HG02938 (cell line): ENCODE results near the gene PLD3.
"Not testable (repeated sequence)": the region's sequence is repeated elsewhere in the genome, so short reads cannot be mapped to it uniquely, and the experiment has no call there.

Experiments
- ATAC-seq: cut with Tn5 transposase; IDR thresholded peaks from one replicate; pipeline ENCODE4 v1.9.1; 2021; ENCODE audit warnings: mild to moderate bottlenecking, moderate library complexity; ENCODE audit not compliant: unreplicated experiment

PLD3 gene

DNA sequence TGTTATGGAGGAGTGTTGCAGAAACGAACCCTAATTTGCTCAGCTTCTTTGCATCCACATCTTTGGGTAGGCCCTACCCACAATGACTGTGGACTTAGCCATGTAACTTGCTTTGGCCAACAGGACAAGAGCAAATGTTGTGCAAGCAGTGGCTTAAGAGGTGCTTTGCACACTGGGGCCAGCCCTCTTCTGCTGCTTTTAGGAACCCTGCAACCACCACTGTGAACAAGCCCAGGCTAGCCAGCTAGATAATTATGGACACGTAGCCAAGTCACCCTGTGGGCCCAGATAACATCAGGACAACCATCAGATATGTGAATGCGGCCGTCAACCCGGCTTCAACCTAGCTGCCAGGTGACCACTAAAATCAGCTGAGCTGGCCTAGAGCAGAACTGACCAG is 17.4 kb upstream of the PLD3 start:
- no peak for ATAC-seq

DNA sequence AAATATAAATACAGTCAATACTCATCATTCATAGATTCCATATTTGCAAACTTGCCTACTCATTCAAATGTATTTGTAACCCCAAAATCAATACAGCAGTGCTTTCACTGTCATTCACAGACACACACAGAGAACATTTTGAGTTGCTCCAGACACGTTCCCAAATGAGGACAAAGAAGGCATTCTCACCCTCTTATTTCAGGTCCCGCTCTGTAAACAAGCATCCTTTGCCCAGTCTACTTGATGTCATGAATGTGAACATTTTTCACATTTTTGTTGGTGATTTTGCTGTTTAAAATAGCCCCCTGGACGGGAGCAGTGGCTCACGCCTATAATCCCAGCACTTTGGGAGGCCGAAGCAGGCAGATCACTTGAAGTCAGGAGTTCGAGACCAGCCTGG is 15.8 kb upstream of the PLD3 start:
- ATAC-seq, result no peak

DNA sequence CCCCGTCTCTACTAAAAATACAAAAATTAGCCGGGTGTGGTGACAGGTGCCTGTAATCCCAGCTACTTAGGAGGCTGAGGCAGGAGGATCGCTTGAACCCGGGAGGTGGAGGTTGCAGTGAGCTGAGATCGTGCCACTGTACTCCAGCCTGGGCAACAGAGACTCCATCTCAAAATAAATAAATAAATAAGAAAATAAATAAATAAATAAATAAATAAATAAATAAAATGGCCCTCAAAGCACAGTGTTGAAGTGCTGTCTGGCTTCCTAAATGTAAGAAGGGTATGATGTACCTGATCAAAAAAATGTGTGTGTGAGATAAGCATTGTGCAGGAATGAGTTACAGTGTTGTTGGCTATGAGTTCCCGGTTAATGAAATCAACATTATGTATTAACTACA is 15.4 kb upstream of the PLD3 start:
- not testable (repeated sequence) for ATAC-seq

DNA sequence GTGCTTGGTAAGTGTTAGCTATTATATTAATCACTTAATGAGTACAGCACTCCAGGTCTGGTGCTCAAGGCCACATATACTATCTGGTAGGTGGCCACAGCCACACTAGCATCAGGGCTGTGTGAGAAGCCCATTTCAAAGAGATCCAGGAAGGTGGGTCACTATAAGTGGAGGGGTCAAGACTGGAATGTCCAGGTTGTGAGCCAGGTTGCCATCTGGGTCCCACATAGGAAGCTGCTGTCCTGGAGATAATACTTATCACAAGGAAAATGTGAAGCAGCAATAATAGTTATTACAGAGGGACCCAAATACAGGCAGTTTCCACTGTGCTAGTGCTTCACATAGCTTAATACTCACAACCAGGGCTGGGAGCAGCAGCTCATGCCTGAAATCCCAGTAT is 13.4 kb upstream of the PLD3 start:
- ATAC-seq, result no peak

DNA sequence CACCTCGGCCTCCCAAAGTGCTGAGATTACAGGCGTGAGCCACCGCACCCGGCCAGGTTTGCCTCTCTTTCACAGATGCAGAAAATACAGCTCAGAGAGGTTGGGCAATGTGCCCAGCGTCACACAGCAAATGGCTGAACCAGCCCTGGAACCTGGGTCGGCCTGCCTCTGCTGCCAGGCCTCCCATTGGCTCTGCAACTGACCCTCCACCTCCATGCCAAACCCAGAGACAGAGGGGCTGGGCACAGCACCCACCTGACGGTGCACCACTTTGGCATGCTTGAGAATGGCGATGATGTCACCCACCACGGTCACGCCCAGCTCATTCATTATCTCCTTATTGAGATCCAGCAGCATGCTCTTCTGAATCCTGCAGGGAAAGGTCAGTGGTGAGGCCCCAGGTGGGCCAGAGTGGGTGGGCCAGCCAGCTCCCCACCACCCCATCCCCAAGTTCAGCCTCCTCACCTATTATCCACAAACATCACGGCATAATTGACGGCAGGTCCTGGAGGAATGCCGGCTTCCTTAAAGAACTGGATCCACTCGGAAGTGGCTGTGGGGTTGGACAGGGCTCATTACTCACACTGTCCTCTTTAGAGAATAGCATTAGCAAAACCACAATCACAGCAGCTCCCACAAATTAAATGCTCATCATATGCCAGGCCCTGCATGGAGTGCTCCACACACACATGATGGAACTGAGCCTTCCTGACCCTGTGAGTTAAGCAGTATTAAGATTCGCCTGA is 12.5 kb upstream of the PLD3 start:
- no peak for ATAC-seq

DNA sequence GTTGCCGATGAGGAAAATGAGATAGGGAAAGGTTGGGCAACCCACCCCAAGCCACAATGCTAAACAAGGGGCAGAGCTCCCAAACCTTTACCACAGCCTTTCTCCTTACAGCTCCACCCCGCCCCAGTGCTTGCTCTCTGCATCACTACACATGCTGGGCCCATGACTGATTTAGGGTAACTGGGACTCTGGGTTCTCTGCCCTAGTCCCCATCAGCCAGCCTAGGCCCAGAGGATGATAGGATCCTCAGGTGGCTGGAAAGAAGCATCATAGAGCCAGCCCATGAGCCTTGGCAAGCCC is 11.9 kb upstream of the PLD3 start:
- no peak for ATAC-seq

DNA sequence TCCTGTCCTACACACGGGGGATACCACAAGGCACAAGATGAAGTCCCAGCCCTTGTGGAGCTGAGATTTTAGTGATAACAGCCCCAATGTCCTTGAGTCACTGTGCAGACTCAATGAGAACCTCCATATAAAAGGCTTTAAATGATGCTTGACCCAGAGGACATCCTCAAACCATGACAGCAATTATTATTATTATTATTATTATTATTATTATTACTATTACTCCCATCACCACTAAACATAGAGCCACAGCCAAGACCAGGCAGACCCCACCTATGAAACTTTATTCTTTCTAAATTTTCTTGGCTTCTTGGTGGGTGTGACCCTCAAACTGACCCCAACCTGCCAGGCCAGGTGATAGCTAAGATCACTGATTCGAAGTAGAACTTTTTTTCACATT is 11.4 kb upstream of the PLD3 start:
- no peak for ATAC-seq

DNA sequence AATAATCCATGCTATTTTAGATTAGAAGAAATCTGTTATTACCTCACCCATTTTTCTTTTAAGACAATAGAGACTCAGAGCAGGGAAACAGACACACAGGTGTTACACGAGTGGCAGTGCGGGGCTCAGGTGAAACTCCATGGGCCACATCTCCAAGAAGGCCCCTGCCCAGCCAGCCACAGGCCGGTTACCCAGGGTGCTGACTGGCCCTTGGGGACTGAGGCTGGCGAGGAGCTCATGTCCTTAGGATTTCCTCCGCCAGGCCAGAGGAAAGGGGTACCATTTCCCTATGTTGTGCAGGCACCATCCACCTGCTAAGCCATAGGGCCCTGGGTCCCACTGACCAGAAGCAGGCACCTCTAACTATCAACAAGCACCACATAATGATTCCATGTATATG is 10.9 kb upstream of the PLD3 start:
- no peak for ATAC-seq

DNA sequence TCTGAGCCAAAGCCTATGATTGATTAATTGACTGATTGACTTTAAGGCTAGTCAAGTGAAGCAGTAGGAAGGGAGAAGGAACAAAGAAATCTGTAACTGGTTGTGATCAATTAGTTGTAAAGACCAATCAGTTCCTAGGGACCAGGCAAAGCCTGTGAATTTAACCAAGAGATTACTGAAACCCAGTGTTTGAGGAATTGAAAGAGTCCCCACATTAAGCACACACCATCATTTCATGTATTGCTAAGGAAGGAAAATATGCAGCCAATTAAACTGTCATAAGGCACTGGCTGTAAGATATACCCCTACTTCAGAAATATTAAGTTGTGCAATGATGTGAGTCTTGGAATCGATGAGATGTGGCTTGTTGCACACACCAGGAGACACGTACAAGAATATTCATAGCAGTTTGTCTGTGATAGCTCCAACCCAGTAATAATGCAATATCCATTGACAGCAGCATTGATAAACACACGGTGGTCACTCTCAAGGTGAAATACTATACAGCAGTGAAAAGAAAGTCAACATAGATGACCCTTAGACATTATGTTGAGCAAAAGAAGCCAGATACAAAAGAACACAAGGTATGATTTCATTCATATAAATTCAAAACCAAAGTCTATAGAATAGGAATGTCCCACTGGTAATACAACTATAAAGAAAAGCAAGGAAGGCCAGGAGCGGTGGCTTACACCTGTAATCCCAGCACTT is 9.3 kb upstream of the PLD3 start:
- no peak for ATAC-seq

DNA sequence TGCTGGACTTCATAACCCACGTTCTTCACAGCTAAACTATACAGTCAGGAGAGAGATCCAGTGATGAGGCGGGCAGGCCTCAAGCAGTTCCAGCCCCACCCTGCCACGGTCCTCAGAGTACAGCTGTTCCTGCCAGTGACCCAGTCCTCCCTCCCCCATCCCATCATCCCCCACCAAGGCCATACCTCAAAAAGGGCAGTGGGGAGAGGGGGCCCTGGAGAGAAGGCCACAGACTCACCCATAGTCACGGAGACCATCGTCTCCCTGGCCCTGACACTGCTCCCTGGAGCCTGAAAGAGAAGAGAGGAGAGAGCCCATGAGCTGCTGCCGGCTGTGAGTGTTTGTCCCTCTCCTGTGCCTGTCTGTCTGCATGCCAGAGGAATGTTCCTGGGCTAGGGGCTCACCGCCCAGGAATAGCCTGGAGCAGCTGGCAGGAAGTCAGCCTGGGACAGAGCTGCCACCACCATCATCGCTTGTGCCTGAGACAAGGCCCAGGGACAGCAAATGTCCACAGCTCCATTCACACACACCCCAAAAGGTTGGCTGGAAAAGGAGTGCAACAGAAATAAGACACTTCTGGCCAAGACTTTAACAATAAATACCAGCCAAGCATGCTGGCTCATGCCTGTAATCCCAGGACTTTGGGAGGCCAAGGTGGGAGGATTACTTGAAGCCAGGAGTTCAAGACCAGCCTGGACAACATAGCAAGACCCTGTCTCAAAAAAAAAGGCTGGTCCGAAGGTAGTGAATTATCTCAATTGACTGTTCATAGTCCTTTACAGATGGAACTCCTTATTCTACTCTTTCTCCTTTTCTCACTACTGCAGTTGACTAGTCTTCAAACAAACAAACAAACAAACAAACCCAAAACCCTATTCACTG is 6.7 kb upstream of the PLD3 start:
- no peak for ATAC-seq

DNA sequence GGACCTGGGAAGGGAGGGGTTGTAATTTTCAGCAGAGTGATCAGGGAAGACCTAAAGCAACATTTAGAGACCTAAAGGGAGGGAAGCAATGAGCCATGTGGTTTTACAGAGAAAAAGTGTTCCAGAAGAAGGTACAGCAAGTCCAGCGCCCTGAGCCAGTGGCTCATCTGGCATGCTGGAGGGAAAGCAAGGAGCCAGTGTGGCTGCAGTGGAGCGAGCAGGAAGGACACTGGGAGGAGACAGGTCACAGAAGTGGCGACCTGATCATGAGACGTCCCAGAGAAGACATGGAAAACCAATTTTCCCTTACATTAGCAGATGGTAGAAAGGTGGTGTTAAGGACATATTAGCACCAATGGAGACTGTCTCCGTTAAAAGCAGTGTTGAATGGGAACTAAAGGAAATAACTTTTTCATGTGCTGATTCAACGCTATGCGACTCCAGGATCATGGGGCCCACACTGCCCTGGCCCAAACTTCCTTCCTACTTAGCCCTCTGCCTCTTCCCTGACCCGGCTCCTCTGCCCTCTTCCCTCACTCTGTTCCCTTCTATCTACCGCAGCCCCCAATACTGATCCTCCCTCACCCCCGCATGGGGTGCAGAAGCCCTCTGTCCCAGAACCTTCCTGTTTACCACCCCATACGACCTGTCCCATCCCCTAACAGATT is 5.7 kb upstream of the PLD3 start:
- ATAC-seq, result no peak

DNA sequence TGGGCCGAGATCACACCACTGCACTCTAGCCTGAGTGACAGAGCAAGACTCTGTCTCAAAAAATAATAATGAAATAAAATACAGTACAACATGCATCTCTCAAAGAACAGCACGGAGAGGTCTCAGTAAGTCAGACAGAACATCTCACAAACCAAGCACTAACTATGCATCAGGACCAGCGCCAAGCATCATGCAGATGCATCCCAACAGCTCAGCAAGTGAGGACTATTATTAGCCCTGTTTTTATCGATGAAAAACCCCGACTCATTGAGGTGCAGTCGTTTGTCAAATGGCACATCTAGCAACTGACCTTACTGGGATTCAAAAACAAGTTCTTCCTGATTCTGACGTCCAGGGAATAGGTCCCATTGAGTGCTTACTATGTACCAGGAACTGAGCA is 4.1 kb upstream of the PLD3 start:
- ATAC-seq, result no peak

DNA sequence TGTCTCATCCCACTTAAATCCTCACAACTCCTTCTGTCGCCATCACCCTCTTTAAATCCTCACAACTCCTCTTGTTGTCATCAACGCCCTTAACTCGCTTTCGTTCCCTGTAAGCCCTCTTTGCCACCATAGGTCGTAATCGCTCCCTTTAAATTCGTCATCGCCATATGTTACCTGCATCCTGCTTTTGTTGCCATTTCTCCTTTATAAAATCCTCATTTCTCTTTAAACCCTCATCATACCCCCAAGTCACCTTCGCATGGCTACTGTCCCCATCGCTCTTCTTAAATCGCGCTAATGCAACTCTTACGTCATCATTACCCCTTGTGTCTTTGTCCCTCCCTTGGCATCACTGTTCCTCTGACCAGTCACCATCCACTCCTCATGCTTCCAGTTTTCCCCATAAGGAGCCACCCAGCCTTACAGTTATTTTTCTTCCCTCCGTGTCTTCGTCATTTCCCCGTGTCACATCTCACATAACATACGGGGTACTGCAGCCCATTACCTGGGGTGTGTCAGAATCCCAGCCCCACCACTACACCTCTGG is 539 bp downstream of the PLD3 start:
- no peak for ATAC-seq

DNA sequence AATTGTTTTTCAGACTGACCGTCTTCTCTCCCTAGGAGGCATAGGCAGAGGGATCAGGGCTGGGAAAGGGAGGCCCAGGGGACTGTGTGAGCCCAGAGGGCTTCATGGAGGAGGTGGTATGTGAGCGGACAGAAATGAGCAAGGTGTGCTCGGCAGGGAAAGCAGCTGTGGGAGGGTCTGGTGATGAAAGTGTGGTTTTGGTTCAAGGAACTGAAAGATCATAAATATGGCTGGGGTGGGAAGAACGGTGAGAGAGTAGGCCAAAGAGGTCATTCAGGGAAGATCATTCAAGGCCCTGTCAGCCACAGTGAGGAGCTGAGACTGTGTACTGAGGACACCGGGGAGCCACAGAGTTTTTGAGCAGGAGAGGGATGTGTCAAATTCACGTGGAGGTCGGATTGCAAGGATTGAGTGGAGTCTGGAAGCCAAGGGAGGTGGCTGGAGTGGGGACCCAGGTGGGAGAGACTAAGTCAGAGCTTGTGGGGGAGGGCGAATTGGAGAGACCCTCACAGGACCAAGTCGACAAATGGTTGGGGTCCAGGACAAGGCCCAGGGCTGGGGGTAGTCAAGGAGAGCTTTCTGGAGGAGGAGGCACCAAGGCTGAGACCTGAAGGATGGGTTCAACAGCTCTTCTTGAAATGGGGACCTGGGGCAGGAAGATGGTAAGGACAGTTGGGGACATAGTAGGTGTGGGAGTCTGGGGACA is 7.6 kb downstream of the PLD3 start:
- ATAC-seq, result no peak

DNA sequence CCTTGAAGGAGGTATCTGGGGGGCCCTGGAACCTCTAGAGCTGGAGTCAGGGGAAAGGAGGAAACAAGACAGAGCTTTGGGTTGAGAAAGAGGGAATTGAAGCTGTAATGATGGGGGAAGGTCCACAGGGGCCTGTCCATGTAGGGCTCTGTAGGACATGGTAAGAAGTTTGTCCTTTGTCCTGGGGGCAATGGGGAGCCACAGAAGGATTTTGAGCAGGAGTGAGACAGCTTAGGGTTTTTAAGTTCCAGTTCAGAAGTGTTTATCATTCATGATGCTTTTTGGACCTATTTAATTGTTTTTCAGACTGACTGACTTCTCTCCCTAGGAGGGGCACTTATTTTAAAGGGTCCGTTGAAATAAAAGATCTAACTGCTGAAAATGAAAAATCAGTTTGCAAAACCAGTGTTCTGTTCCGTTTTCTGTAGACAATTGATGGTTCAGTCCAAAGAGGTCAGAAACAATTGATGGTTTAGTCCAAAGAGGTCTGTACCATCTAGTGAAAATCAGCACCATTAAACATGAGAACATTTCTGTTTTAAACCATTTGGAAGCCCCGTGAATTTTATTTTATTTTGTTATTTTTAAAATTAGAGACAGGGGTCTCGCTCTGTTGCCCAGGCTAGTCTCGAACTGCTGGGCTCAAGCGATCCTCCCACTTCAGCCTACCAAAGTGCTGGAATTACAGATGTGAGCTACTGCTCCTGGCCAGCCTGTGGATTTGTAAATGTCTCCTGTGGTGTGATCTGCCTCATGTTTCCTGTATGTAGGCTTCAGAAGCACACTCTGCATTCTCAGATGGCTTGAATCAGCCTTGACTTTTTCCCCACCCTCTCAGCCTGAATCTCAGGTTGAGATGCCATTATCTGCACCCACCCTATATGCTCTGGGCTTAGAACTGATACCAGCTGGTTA is 8.4 kb downstream of the PLD3 start:
- ATAC-seq, result no peak

DNA sequence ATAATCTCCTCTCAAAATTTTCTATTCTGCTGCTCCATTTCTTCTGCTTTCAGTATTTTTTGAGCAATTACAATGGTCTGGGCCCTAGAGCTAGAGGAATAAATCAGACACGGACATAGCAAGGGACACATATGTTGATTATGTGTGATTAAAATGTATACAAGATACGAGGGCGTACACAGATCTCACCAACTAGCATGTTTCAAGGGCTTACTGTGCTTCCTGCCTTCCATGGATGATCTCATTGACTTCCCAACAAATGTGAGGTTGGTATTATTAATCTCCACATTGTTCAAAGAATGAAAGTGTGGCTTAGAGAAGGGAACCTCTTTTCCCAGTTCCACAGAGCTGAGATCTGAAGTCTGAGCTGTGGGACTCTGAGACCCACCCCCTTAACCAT is 9.1 kb downstream of the PLD3 start:
- no peak for ATAC-seq

DNA sequence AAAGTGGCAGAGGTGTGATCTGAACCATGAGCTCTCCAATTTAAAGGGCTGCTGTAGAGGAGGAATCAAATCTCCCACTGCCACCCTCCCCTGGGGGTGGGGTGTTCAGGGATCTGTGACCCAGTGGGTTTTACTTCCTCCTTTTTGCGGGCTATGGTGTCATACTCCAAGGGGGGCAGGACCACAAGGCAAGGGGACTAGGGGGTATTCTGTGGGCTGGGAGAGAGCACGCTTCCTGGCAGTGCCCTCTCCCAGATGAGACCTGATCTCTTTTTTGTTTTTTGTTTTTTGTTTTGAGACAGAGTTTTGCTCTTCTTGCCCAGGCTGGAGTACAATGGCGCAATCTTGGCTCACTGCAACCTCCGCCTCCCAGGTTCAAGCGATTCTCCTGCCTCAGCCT is 10.3 kb downstream of the PLD3 start:
- no peak for ATAC-seq

DNA sequence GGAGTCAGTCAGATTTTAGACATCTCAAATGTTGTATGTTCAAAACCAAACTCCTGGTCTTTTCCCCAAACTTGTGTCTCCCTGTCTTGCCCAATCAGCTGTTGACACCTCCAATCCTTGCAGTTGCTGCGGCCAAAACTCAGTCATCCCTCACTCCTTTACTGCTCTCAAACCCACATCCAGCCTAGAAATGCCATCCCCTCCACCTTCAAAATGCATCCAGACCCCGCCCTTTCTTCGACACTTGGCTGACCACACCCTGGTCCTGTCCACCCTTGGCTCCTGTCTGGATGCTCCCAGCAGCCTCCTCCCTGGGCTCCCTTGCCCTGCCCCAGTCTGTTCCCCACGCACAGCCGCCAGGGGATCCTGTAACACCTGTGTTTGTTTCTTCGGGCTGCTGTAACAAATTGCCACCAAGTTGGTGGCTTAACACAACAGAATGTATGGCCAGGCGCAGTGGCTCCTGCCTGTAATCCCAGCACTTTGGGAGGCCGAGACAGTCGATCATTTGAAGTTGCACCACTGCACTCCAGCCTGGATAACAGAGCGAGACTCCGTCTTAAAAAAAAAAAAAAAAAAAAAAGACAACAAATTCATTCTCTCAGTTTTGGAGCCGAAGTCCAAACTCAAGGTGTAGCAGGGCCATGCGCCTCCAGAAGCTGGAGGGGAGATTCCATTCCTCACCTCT is 11.7 kb downstream of the PLD3 start:
- ATAC-seq, result no peak

DNA sequence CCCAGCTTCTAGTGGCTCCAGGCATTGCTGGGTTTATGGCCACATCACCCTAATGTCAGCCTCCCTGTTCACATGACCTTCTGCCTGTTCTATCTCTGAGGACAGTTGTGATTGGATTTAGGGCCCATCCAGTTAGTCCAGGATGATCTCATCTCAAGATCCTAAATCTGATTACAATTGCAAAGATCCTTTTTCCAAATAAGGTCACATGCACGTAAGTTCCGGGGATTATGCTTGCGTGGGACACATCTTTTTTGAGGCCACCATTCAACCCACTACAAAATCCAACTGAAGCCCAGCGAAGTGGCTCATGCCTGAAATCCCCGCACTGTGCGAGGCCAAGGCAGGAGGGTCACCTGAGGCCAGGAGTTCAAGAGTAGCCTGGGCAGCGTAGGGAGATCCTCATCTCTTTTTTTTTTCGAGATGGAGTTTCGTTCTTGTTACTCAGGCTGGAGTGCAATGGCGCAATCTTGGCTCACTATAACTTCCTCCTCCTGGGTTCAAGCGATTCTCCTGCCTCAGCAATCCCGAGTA is 12.3 kb downstream of the PLD3 start:
- no peak for ATAC-seq
